Activated B cell treated with CpG ODN at 0.5 μM for 24 hours (primary cell): Measurements from ENCODE around the gene AAK1. TPM values are rescaled to one million over a fixed set of nuclear protein-coding genes. Genes with fewer than 3 reads are reported as not detected.

ENCODE experiments used
- ATAC-seq: fragments of 200-7000 bp; cut with Tn5 transposase; one replicate; pipeline ENCODE4 v1.10.0; 2021; ENCODE audit warnings: low read depth, mild to moderate bottlenecking, moderate library complexity
- CTCF ChIA-PET: fragments of 350-600 bp; sonication (Branson Sonifier 250); formaldehyde crosslinking; loops from one replicate; lab custom pipeline; 2021; ENCODE audit warnings: antibody characterized with exemption; lab: Charles Lee
- POLR2A ChIA-PET: fragments of 350-600 bp; sonication (Branson Sonifier 250); formaldehyde crosslinking; loops from one replicate; lab custom pipeline; 2021; ENCODE audit warnings: antibody characterized with exemption; lab: Charles Lee
- DNase-seq: peaks from one replicate; pipeline ENCODE4 v3.0.0; 2022
- H3K27ac Mint-ChIP-seq: one replicate; pipeline ENCODE4 v1.8.0; 2020; ENCODE audit warnings: mixed read lengths
- H3K27me3 Mint-ChIP-seq: one replicate; pipeline ENCODE4 v1.8.0; 2021; ENCODE audit warnings: mixed read lengths
- H3K36me3 Mint-ChIP-seq: one replicate; pipeline ENCODE4 v1.8.0; 2021; ENCODE audit warnings: low read depth, mixed read lengths
- H3K4me1 Mint-ChIP-seq: one replicate; pipeline ENCODE4 v1.8.0; 2021; ENCODE audit warnings: mixed read lengths
- H3K4me3 Mint-ChIP-seq: one replicate; pipeline ENCODE4 v1.8.0; 2020; ENCODE audit warnings: mild to moderate bottlenecking, mixed read lengths
- H3K9me3 Mint-ChIP-seq: one replicate; pipeline ENCODE4 v1.8.0; 2020; ENCODE audit warnings: mixed read lengths
- intact Hi-C: fragments of 100-400 bp; cut with micrococcal nuclease; formaldehyde crosslinking; loops from one replicate; pipeline ENCODE4 v1.15.1; 2024
- total RNA-seq: library from RNA; stranded (reverse); gene quantifications from 2 replicates; pipeline ENCODE4 v1.2.3, GENCODE V29; 2022
- TF ChIP-seq, protein P1 (sequence below): fragments of 200-600 bp; IDR thresholded peaks from one replicate; pipeline ENCODE4 v1.8.0; 2022; ENCODE audit warnings: antibody characterized with exemption, mild to moderate bottlenecking

Gene AAK1
- total RNA-seq, 1 donor from 2014 or later: 4.7 TPM

DNA sequence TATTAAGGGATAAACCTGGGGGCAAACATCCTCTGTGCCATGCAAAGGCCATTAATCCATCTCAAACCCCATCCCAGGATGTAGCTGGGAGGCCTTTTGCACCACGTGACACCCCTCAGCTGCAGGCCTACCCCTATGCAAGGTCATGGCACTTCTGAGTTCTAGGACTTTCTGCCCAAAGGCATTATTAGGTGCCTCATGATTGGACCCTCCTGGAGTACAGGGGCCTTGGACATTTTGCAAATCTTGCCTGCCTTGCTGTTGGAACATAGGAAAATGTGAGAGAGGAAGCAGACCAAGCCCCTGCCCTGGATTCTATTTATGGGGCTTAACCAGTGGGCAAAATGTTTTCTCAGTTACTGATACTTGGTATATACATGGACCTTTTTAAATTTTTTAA, 162.1 kb downstream of the AAK1 start:
- H3K27me3 Mint-ChIP-seq: no peaks in the 10 kb centered on the region
- ATAC-seq (no peak), DNase-seq (no peak)
- ChIA-PET POLR2A (no interaction called here), CTCF (no interaction called here)
- no peak overlapping the region for H3K4me3 Mint-ChIP-seq
- H3K36me3 Mint-ChIP-seq: no peaks in the 10 kb centered on the region
- H3K9me3 Mint-ChIP-seq: no peaks in the 10 kb centered on the region
- TF ChIP-seq, protein P1, sequence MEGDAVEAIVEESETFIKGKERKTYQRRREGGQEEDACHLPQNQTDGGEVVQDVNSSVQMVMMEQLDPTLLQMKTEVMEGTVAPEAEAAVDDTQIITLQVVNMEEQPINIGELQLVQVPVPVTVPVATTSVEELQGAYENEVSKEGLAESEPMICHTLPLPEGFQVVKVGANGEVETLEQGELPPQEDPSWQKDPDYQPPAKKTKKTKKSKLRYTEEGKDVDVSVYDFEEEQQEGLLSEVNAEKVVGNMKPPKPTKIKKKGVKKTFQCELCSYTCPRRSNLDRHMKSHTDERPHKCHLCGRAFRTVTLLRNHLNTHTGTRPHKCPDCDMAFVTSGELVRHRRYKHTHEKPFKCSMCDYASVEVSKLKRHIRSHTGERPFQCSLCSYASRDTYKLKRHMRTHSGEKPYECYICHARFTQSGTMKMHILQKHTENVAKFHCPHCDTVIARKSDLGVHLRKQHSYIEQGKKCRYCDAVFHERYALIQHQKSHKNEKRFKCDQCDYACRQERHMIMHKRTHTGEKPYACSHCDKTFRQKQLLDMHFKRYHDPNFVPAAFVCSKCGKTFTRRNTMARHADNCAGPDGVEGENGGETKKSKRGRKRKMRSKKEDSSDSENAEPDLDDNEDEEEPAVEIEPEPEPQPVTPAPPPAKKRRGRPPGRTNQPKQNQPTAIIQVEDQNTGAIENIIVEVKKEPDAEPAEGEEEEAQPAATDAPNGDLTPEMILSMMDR: no peak
- no peak overlapping the region for H3K27ac Mint-ChIP-seq
- intact Hi-C loops: no loop called here
- H3K4me1 Mint-ChIP-seq: peaks cover 14% of the 10 kb centered on the region

DNA sequence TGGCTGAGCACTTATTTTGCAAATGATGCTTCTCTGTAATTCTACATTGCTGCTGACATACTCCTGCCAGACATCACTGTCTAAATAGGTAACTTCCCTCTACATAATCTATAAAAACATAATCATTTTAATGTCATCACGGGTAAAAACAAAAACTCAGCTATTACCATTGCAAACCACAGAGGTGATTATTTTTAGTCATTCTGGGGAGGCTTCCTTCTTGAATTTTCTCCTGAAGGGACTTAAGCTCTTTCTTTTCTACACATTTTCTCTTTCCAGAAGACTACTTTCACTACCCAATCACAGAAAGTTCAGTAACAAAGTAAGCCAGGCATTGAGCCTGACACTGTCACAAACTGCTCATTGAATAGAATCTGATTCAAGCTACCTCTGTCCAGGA, 165.9 kb downstream of the AAK1 start:
- ChIA-PET POLR2A (no interaction called here), CTCF (no interaction called here)
- DNase-seq (no peak), ATAC-seq (no peak)
- Mint-ChIP-seq H3K4me1 (peaks cover 15% of the 10 kb centered on the region), H3K4me3 (no peak overlapping the region), H3K36me3 (no peaks in the 10 kb centered on the region), H3K9me3 (no peaks in the 10 kb centered on the region), H3K27me3 (no peaks in the 10 kb centered on the region), H3K27ac (no peak overlapping the region)
- intact Hi-C loops: no loop called here
- TF ChIP-seq, protein P1: no peak

DNA sequence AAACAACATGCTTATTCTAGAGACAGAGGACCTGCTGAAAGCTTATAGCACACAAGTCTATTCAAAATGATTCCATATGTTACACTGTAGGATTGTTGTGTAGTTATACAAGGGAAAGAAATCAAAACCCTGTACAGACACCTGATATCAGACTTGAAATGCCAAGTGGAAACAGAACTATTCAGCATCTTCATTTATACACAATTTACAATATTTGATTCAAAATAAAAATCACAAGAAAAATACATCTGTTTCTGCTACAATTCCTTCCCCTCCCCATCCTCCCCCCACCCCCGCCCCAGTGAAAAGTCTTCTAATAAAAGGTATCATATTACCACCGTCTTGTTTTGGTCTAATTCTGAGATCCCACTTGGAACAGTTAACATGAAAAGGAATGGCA, 168.9 kb downstream of the AAK1 start:
- no peak overlapping the region for H3K4me3 Mint-ChIP-seq
- no peaks in the 10 kb centered on the region for H3K36me3 Mint-ChIP-seq
- no peaks in the 10 kb centered on the region for H3K9me3 Mint-ChIP-seq
- H3K27ac Mint-ChIP-seq: no peak overlapping the region
- peaks cover 7% of the 10 kb centered on the region for H3K27me3 Mint-ChIP-seq
- CTCF ChIA-PET: no interaction called here
- DNase-seq (no peak), ATAC-seq (no peak)
- intact Hi-C loops: no loop called here
- peaks cover 11% of the 10 kb centered on the region for H3K4me1 Mint-ChIP-seq
- TF ChIP-seq, protein P1: no peak
- POLR2A ChIA-PET: no interaction called here

DNA sequence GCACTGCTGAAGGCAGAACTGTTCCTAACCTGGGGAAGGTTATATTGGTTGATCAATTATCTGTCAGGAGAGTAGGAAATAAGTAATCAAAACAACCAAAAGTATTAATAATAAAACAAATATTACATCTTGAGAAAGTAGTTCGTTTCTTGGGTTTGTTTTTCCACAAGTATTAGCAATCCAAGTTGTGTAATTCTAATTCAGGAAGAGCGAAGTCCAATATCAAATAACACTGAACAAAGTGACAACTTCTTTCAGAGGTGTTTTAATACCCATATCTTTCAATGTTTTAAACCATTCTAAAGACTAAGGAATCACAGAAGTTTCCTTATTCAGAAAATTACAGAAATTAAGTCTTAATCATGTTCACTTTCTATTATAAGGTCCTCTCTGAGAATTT, 171.7 kb downstream of the AAK1 start:
- TF ChIP-seq, protein P1: no peak
- DNase-seq (no peak), ATAC-seq (no peak)
- Mint-ChIP-seq H3K9me3 (no peaks in the 10 kb centered on the region), H3K4me3 (no peak overlapping the region), H3K4me1 (peaks cover 5% of the 10 kb centered on the region), H3K36me3 (no peaks in the 10 kb centered on the region), H3K27me3 (peaks cover 9% of the 10 kb centered on the region), H3K27ac (no peak overlapping the region)
- POLR2A ChIA-PET: no interaction called here
- intact Hi-C loops: no loop called here
- CTCF ChIA-PET: no interaction called here

DNA sequence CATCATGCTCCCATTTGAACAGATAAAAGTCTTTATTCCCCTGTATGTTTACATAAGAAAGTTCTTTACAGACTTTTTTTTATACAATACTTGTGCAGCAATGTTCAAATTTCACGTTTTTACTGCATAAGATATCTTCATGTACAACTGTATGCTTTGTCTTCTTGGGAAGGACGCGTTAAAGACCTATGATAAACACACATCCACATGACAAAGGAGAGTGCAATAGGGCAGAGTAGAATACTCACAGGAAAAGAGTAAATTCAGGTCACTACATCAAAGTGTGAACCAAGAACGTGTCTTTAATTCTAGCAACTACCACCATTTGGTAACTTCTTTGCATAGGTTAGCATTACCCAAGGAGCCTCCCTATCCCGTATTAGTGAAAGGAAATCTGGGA, 172.6 kb downstream of the AAK1 start:
- H3K36me3 Mint-ChIP-seq: no peaks in the 10 kb centered on the region
- H3K27ac Mint-ChIP-seq: no peak overlapping the region
- ATAC-seq: no peak
- H3K4me1 Mint-ChIP-seq: peaks cover 4% of the 10 kb centered on the region
- POLR2A ChIA-PET: interaction anchor here (0.5 kb wide), 1 partner anchor 1383 kb away, joined by 3 read pairs; no protein-coding TSS in a partner anchor
- H3K27me3 Mint-ChIP-seq: peaks cover 9% of the 10 kb centered on the region
- H3K4me3 Mint-ChIP-seq: no peak overlapping the region
- TF ChIP-seq, protein P1: no peak
- intact Hi-C loops: no loop called here
- CTCF ChIA-PET: no interaction called here
- DNase-seq: no peak
- H3K9me3 Mint-ChIP-seq: no peaks in the 10 kb centered on the region
